GM10248 (cell line): ENCODE data around the gene PMEPA1.

Experiments used
- CTCF ChIA-PET: fragments of 300-600 bp; sonication (Branson Sonifier 250); formaldehyde crosslinking; extraction: SDS; loops from one replicate; lab custom pipeline; 2021; ENCODE audit warnings: antibody characterized with exemption; lab: Yijun Ruan, JAX
- POLR2A ChIA-PET: fragments of 350-650 bp; sonication (Branson Sonifier 250); formaldehyde crosslinking; extraction: SDS; loops from one replicate; lab custom pipeline; 2020; ENCODE audit warnings: antibody characterized with exemption; lab: Yijun Ruan, JAX
- DNase-seq: peaks from one replicate; pipeline ENCODE4 v3.0.0; 2012; ENCODE audit errors: extremely low spot score
- CTCF ChIP-seq: IDR thresholded peaks from 2 replicates; pipeline ENCODE4 v1.5.1; 2012; ENCODE audit warnings: mild to moderate bottlenecking, low read depth; ENCODE audit errors: extremely low read depth, missing control alignments, control extremely low read depth

PMEPA1 gene

GRCh38 chr20:57650266-57650665, 59.5 kb downstream of the PMEPA1 start:
- CTCF ChIA-PET, result interaction anchor here (1.5 kb wide), 1 partner anchor 19 kb away, joined by 3 read pairs; no protein-coding TSS in a partner anchor
- peak; percentile 5 for DNase-seq
- TF ChIP-seq CTCF, result no peak
- POLR2A ChIA-PET, result no interaction called here

GRCh38 chr20:57649617-57650015, 60.2 kb downstream of the PMEPA1 start:
- no peak for TF ChIP-seq CTCF
- ChIA-PET CTCF (interaction anchor here (1.5 to 2.9 kb wide), 2 partner anchors 18 to 53 kb away, joined by 3 to 8 read pairs; no protein-coding TSS in a partner anchor), POLR2A (no interaction called here)
- no peak for DNase-seq

GRCh38 chr20:57648878-57649616, 60.8 kb downstream of the PMEPA1 start:
- peak; percentile 4 for DNase-seq
- ChIA-PET POLR2A (no interaction called here), CTCF (interaction anchor here (1.4 to 2.9 kb wide), 2 partner anchors 26 to 52 kb away, joined by 4 to 8 read pairs; no protein-coding TSS in a partner anchor)
- no peak for TF ChIP-seq CTCF

- CTCF ChIA-PET, result interaction anchor here (1.4 to 2.9 kb wide), 2 partner anchors 25 to 51 kb away, joined by 4 to 8 read pairs; no protein-coding TSS in a partner anchor
- no peak for DNase-seq
- POLR2A ChIA-PET, result no interaction called here
- no peak for TF ChIP-seq CTCF
These were observed 61.7 kb downstream of the PMEPA1 start for GRCh38 chr20:57647933-57648785.

GRCh38 chr20:57647006-57647932, 62.5 kb downstream of the PMEPA1 start:
- POLR2A ChIA-PET, result no interaction called here
- no peak for TF ChIP-seq CTCF
- DNase-seq, result no peak
- CTCF ChIA-PET, result interaction anchor here (1.1 to 3.3 kb wide), 4 partner anchors 7 to 64 kb away, joined by 3 to 12 read pairs (median 6); no protein-coding TSS in a partner anchor

GRCh38 chr20:57638895-57639236, 70.9 kb downstream of the PMEPA1 start:
- no peak for TF ChIP-seq CTCF
- ChIA-PET POLR2A (no interaction called here), CTCF (interaction anchor here (1.4 kb wide), 1 partner anchor 15 kb away, joined by 4 read pairs; no protein-coding TSS in a partner anchor)
- DNase-seq, result no peak
